Stimulated activated naive CD4-positive, alpha-beta T cell treated with Interleukin-2 at 50 U/mL for 16 hours (primary cell): ENCODE measurements around the gene HOXD9.

Experiments
- DNase-seq: peaks from one replicate; lab custom pipeline; 2025; lab: John Stamatoyannopoulos, UW

HOXD9 gene

GRCh38 chr2:176122683-176123410 is at the start of gene HOXD9:
TSS of gene HOXD9 (plus strand) at chr2:176122719. CDS start at chr2:176122769, 50 bp downstream.
- DNase-seq, result no peak

- no peak for DNase-seq
Observed at GRCh38 chr2:176072951-176073904, 49.3 kb upstream of the HOXD9 start.

GRCh38 chr2:176074919-176075425 is 47.5 kb upstream of the HOXD9 start:
- no peak for DNase-seq

GRCh38 chr2:176075481-176075880 is 47.0 kb upstream of the HOXD9 start:
- DNase-seq, result no peak

- DNase-seq, result no peak
Observed at GRCh38 chr2:176076063-176076462, 46.5 kb upstream of the HOXD9 start.

GRCh38 chr2:176076796-176077195 is 45.7 kb upstream of the HOXD9 start:
- DNase-seq, result no peak

GRCh38 chr2:176078541-176079284 is 43.8 kb upstream of the HOXD9 start:
- DNase-seq, result no peak

- DNase-seq, result no peak
Observed at GRCh38 chr2:176079285-176079830, 43.2 kb upstream of the HOXD9 start.

GRCh38 chr2:176079831-176080539 is 42.5 kb upstream of the HOXD9 start:
- DNase-seq, result no peak

GRCh38 chr2:176080540-176081375 is 41.8 kb upstream of the HOXD9 start:
- DNase-seq, result no peak

GRCh38 chr2:176081376-176081836 is 41.1 kb upstream of the HOXD9 start:
- no peak for DNase-seq

- DNase-seq, result no peak
Observed at GRCh38 chr2:176081837-176082524, 40.5 kb upstream of the HOXD9 start.

GRCh38 chr2:176082525-176082823 is 40.0 kb upstream of the HOXD9 start:
- no peak for DNase-seq

- no peak for DNase-seq
Observed at GRCh38 chr2:176082824-176083751, 39.4 kb upstream of the HOXD9 start.

- DNase-seq, result no peak
Observed at GRCh38 chr2:176083796-176084261, 38.7 kb upstream of the HOXD9 start, which contains the start of gene EVX2. TSS of gene EVX2 (minus strand) at chr2:176083962. CDS start at chr2:176083776, 186 bp downstream.

GRCh38 chr2:176084611-176085119 is 37.9 kb upstream of the HOXD9 start:
- no peak for DNase-seq

GRCh38 chr2:176085120-176085788 is 37.3 kb upstream of the HOXD9 start:
- no peak for DNase-seq
